Fibroblast of the aortic adventitia (primary cell): ENCODE results near the gene HSPA12A. TPM values are rescaled to one million over a fixed set of nuclear protein-coding genes. Genes with fewer than 3 reads are reported as not detected.

Source experiments
- DNase-seq: peaks from one replicate; pipeline ENCODE4 v3.0.0-alpha.2; 2010; ENCODE audit warnings: low read depth
- H3K4me3 ChIP-seq: 2 replicates; pipeline ENCODE4 v1.5.1; 2011; ENCODE audit warnings: low read depth, mild to moderate bottlenecking, control low read depth, low read length, moderate library complexity
- CTCF ChIP-seq: IDR thresholded peaks from 2 replicates; pipeline ENCODE4 v1.5.1; 2011; ENCODE audit warnings: mild to moderate bottlenecking, low read length, control low read depth, inconsistent platforms; ENCODE audit not compliant: insufficient read depth
- total RNA-seq: library from RNA; depleted of rRNA; stranded (reverse); fragments of >200 nt; gene quantifications from 2 replicates; pipeline ENCODE4 v1.2.3, GENCODE V29; 2012; ENCODE audit warnings: low replicate concordance

The HSPA12A gene
- total RNA-seq, 1 donor: 10.3 TPM

- H3K4me3 ChIP-seq: no peak overlapping the region
- DNase-seq: no peak
- TF ChIP-seq CTCF: no peak
Observed at GRCh38 chr10:116670706-116671105, 71.7 kb downstream of the HSPA12A start.

- no peak for DNase-seq
- no peak overlapping the region for H3K4me3 ChIP-seq
- TF ChIP-seq CTCF: no peak
Observed at GRCh38 chr10:116669832-116670644, 72.3 kb downstream of the HSPA12A start.

DNA sequence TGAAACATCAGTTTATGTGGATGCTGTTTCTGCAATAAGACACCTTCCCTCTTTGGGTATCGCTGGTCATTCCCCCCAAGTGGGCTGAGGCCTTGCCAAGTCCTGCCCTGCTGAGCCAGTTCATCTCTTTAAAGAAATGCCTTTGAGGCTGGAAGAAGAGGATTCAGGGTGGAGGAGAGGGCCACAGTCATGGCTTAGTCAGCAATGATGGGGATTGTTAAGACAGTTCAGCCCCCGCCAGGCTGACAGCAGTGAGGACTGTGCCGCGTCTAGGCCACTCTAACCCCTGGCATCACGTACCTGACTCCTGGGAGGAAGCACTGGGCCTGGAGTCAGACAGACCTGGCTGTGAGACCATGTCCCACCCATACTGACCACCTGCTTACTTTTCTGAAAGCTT lies 73.3 kb downstream of the HSPA12A start:
- DNase-seq: no peak
- TF ChIP-seq CTCF: no peak
- H3K4me3 ChIP-seq: no peak overlapping the region

DNA sequence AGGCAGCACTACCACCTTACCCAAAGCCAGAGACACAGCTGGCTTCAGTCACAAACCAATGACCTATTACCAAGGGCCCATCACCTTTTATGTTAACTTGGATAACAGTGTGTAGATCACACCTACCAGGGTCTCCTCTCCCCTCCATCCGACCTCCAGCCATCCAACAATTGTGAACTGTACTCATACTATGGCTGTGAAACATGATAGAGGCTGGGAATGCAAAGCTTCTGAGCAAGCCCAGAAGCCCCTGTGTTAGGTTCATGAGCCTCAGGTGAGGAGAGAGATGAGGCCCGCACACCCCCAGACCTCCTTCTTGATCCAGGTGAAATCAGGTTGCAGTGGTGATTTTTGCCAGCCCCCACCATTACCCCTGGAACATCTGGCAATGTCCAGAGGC lies 73.9 kb downstream of the HSPA12A start:
- no peak for TF ChIP-seq CTCF
- no peak for DNase-seq
- H3K4me3 ChIP-seq: no peak overlapping the region

- no peak overlapping the region for H3K4me3 ChIP-seq
- DNase-seq: no peak
- no peak for TF ChIP-seq CTCF
Observed at GRCh38 chr10:116668018-116668417, 74.3 kb downstream of the HSPA12A start.

DNA sequence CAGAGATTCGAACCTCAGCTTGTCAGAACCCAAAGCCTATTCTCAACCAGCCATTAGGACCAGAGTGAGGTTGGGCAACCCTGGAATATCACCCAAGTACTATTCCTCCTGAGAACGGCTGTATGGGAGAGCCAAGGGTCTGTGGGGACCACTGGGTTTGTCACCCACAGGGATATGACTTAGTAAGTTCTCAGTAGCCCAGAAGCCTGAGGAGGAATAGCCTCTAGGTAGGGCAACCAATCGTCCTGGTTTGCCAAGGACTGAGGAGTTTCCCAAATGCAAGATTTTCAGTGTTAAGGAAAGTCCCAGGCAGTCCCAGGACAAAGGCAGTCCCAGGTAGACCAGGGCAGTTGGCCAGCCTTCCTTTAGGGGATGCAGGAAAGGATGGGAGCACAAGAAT lies 74.9 kb downstream of the HSPA12A start:
- H3K4me3 ChIP-seq: no peak overlapping the region
- no peak for DNase-seq
- TF ChIP-seq CTCF: no peak

- H3K4me3 ChIP-seq: peak overlapping the region; percentile 17
- peak; percentile 65 for DNase-seq
Observed at GRCh38 chr10:116665541-116666125, 76.7 kb downstream of the HSPA12A start.

More at GRCh38 chr10:116665541-116666125, 76.7 kb downstream of the HSPA12A start:
- no peak for TF ChIP-seq CTCF
